K562 (cell line): ENCODE measurements around the gene NRP1. TPM values are rescaled to one million over a fixed set of nuclear protein-coding genes. Genes with fewer than 3 reads are reported as not detected.
"Not testable (repeated sequence)": the region's sequence is repeated elsewhere in the genome, so short reads cannot be mapped to it uniquely, and the experiment has no call there.

Source experiments
- ATAC-seq: fragments of 200-7000 bp; cut with Tn5 transposase; 3 replicates; pipeline ENCODE4 v1.9.1; 2020; ENCODE audit warnings: moderate library complexity
- BruUV-seq: library from RNA; stranded (reverse); fragments of 400-500 nt; replicated peaks from 2 replicates; lab custom pipeline; 2021; lab: Mats Ljungman, UMichigan
- CTCF ChIA-PET: fragments of 300-600 bp; formaldehyde crosslinking; extraction: SDS; loops from one replicate; lab custom pipeline; 2021; ENCODE audit warnings: low intra/inter-chr PET ratio; lab: Yijun Ruan, JAX
- POLR2A ChIA-PET: fragments of 300-600, 350-650 bp; sonication (Branson Sonifier 250); formaldehyde crosslinking; extraction: SDS; loops from one replicate; lab custom pipeline; 2021; ENCODE audit warnings: antibody characterized with exemption, inconsistent platforms; lab: Yijun Ruan, JAX
- DNase-seq, 4 experiments: peaks; one replicate each; pipeline versions ENCODE4 v3.0.0 to v3.0.0-alpha.2; 2011 to 2018; ENCODE audit warnings: low spot score in 3 of 4, mixed read lengths in 3 of 4; ENCODE audit errors: extremely low read depth in 1 of 4
- FAIRE-seq: peaks from 2 replicates; lab custom pipeline; 2011; peaks lifted over from hg19 to GRCh38; lab: Jason Lieb, UNC
- H2AFZ ChIP-seq: 2 replicates; pipeline ENCODE4 v1.6.0; 2011; ENCODE audit warnings: low read depth, low read length, control low read depth, inconsistent platforms
- H3K27ac ChIP-seq: fragments of 200-600 bp; 3 replicates; pipeline ENCODE4 v1.8.0; 2011; ENCODE audit warnings: low read depth, mild to moderate bottlenecking, control low read depth, inconsistent platforms, low read length, moderate library complexity, mixed read lengths; ENCODE audit errors: extremely low read depth
- H3K27me3 ChIP-seq, 2 experiments: fragments of 300-600 bp in 1 of 2; 2 replicates in 1 of 2; 3 replicates in 1 of 2; pipeline versions ENCODE4 v1.6.0 to v1.8.0; 2011; ENCODE audit warnings: inconsistent platforms in 2 of 2, low read length in 2 of 2, mild to moderate bottlenecking in 1 of 2, mixed read lengths in 1 of 2, moderate library complexity in 1 of 2; ENCODE audit not compliant: control insufficient read depth in 2 of 2, insufficient read depth in 2 of 2
- H3K36me3 ChIP-seq: fragments of 300-600 bp; 3 replicates; pipeline ENCODE4 v1.8.0; 2011; ENCODE audit warnings: mild to moderate bottlenecking, low read length, inconsistent platforms; ENCODE audit not compliant: control insufficient read depth, insufficient read depth
- H3K4me1 ChIP-seq, 2 experiments: fragments of 200-600 bp in 1 of 2; replicated peaks in 1 of 2; 2 replicates in 1 of 2; 3 replicates in 1 of 2; pipeline versions ENCODE4 v1.5.1 to v1.8.0; 2011; ENCODE audit warnings: inconsistent platforms in 2 of 2, low read length in 2 of 2, mild to moderate bottlenecking in 1 of 2, mixed read lengths in 1 of 2, moderate library complexity in 1 of 2; ENCODE audit not compliant: control insufficient read depth in 2 of 2, insufficient read depth in 2 of 2
- H3K4me2 ChIP-seq: 2 replicates; pipeline ENCODE4 v1.6.1; 2011; ENCODE audit warnings: low read length, control low read depth, inconsistent platforms, mixed read lengths; ENCODE audit not compliant: insufficient read depth
- H3K4me3 ChIP-seq: fragments of 200-600 bp; sonication (generic), shearing (Covaris generic); 2 replicates; pipeline ENCODE4 v1.5.1; 2016; ENCODE audit warnings: control low read depth, inconsistent platforms
- H3K79me2 ChIP-seq: fragments of 200-600 bp; 3 replicates; pipeline ENCODE4 v1.8.0; 2011; ENCODE audit warnings: low read length, inconsistent platforms; ENCODE audit not compliant: control insufficient read depth, insufficient read depth
- H3K9ac ChIP-seq, 2 experiments: 2 replicates each; pipeline versions ENCODE4 v1.6.0 to v1.6.1; 2011; ENCODE audit warnings: low read depth in 2 of 2, low read length in 2 of 2, control low read depth in 1 of 2, inconsistent platforms in 1 of 2, mild to moderate bottlenecking in 1 of 2, mixed read lengths in 1 of 2; ENCODE audit not compliant: insufficient read depth in 1 of 2
- H3K9me1 ChIP-seq: one replicate; pipeline ENCODE4 v1.6.0; 2011; ENCODE audit warnings: inconsistent platforms, mild to moderate bottlenecking, low read length, moderate library complexity; ENCODE audit not compliant: control insufficient read depth, insufficient read depth
- H3K9me3 ChIP-seq: replicated peaks from 2 replicates; pipeline ENCODE4 v1.5.1; 2011; ENCODE audit warnings: low read depth, low read length, inconsistent platforms; ENCODE audit not compliant: control insufficient read depth, insufficient read depth
- H4K20me1 ChIP-seq: replicated peaks from 2 replicates; pipeline ENCODE4 v1.6.1; 2011; ENCODE audit warnings: low read length, inconsistent platforms, mixed read lengths; ENCODE audit not compliant: control insufficient read depth, insufficient read depth
- ATF2 ChIP-seq: sonication (generic); formaldehyde crosslinking; IDR thresholded peaks from 2 replicates; pipeline ENCODE4 v1.8.1; 2022; ENCODE audit warnings: missing genetic modification reagents
- BCOR ChIP-seq: fragments of 450-650 bp; IDR thresholded peaks from 2 replicates; pipeline ENCODE4 v1.6.1; 2016
- PREB ChIP-seq: sonication (generic); formaldehyde crosslinking; IDR thresholded peaks from 2 replicates; pipeline ENCODE4 v1.8.1; 2023; ENCODE audit warnings: mild to moderate bottlenecking, missing genetic modification reagents
- WGBS: fragments of 100-300 bp; shearing (Covaris generic); methylation state at CpG from one replicate; pipeline ENCODE4 v1.1.6; 2016; ENCODE audit warnings: low coverage, mixed read lengths; ENCODE audit not compliant: insufficient coverage; ENCODE audit errors: missing lambda C conversion rate; 5-methylcytosine and 5-hydroxymethylcytosine counted together
- in situ Hi-C: fragments of 300-500 bp; cut with MboI; formaldehyde crosslinking; loops from 4 replicates; pipeline ENCODE4 v1.15.0; 2018; ENCODE audit warnings: inconsistent platforms, mixed read lengths
- intact Hi-C: fragments of 100-400 bp; cut with micrococcal nuclease; formaldehyde crosslinking; loops from 2 replicates; pipeline ENCODE4 v1.14.2; 2022
- polyA plus RNA-seq, 8 experiments: library from polyadenylated mRNA; depleted of rRNA in 4 of 8; stranded (reverse) in 5 of 8; unstranded in 3 of 8; fragments of >200 nt; fragmentation: Nextera tagmentation in 2 of 8; fragmentation: Illumina TruSeq in 1 of 8; extraction: Ambion mirVana in 2 of 8; extraction: Trizol in 1 of 8; gene quantifications; 2 replicates each; pipeline versions ENCODE4 v1.2.1 to v1.2.3, GENCODE V29; 2011 to 2014; ENCODE audit warnings: inconsistent platforms in 1 of 8, missing spikeins in 1 of 8
- total RNA-seq, 7 experiments: library from RNA; depleted of rRNA in 6 of 7; stranded (reverse); fragments of >200 nt in 6 of 7; fragmentation: Illumina TruSeq in 2 of 7; extraction: Trizol in 2 of 7; gene quantifications; 2 replicates each; pipeline versions ENCODE4 v1.2.1 to v1.2.3, GENCODE V29; 2011 to 2021; ENCODE audit warnings: low replicate concordance in 1 of 7

Gene NRP1
- total and polyA plus RNA-seq, 9 of the 15 experiments (the other 6 are each of a cell fraction or from before 2014, with no cell fraction given) = 0.01 to 0.38 (median 0.04) TPM; not detected in 5

- ATAC-seq (no peak), FAIRE-seq (no peak), DNase-seq (no peak)
- ChIA-PET CTCF (no interaction called here), POLR2A (no interaction called here)
- H3K4me2 ChIP-seq = no peak overlapping the region
- WGBS = 0% methylated on average over 3 of the region's 3 CpGs
- H4K20me1 ChIP-seq = no peaks in the 10 kb centered on the region
- no peaks in the 10 kb centered on the region for H3K36me3 ChIP-seq
- H2AFZ ChIP-seq = no peak overlapping the region
- no peaks in the 10 kb centered on the region for H3K79me2 ChIP-seq
- TF ChIP-seq ATF2 = no peak
- TF ChIP-seq PREB (CRISPR knock-in tag) = no peak
- no peak for TF ChIP-seq BCOR
- H3K27me3 ChIP-seq = no peaks in the 10 kb centered on the region; a peak in 2 of 5 replicates
- in situ Hi-C loops (no loop called here), intact Hi-C loops (no loop called here)
- H3K9me1 ChIP-seq = no peaks in the 10 kb centered on the region
- no peaks in the 10 kb centered on the region for H3K9me3 ChIP-seq
- BruUV-seq = no TSS peak
- no peak overlapping the region for H3K9ac ChIP-seq
- no peak overlapping the region for H3K27ac ChIP-seq
- H3K4me3 ChIP-seq = no peak overlapping the region
- no peaks in the 10 kb centered on the region for H3K4me1 ChIP-seq
Observed at GRCh38 chr10:33223326-33224000, 111.0 kb downstream of the NRP1 start.

GRCh38 chr10:33222304-33222703, 112.2 kb downstream of the NRP1 start:
- intact Hi-C loops, H3K9me3 ChIP-seq, H3K4me3 ChIP-seq, H3K4me2 ChIP-seq, H3K36me3 ChIP-seq, H3K9me1 ChIP-seq, BruUV-seq, in situ Hi-C loops, H3K9ac ChIP-seq, H3K79me2 ChIP-seq, H3K4me1 ChIP-seq, POLR2A ChIA-PET, H4K20me1 ChIP-seq, DNase-seq, ATAC-seq, H3K27me3 ChIP-seq, FAIRE-seq, H3K27ac ChIP-seq, CTCF ChIA-PET, H2AFZ ChIP-seq: not testable (repeated sequence)
- WGBS = 6% methylated on average over 8 of the region's 9 CpGs
